Thyroid gland (tissue), 4 donors: Measurements from ENCODE around the gene PTCD3. TPM values are rescaled to one million over a fixed set of nuclear protein-coding genes. Genes with fewer than 3 reads are reported as not detected.

Experiments
- DNase-seq, 2 donors: peaks; one replicate each; pipeline ENCODE4 v3.0.0-alpha.2; 2019
- H3K27ac ChIP-seq, 3 donors: fragments of 200-600 bp; sonication (generic); 1 replicate in 2 of 3; 2 replicates in 1 of 3; pipeline ENCODE4 v1.5.1; 2016 to 2019; ENCODE audit warnings: mild to moderate bottlenecking in 1 of 3, moderate library complexity in 1 of 3
- H3K27me3 ChIP-seq: fragments of 200-600 bp; sonication (generic); one replicate; pipeline ENCODE4 v1.5.1; 2019
- H3K36me3 ChIP-seq, 2 donors: fragments of 200-600 bp; sonication (generic); one replicate each; pipeline ENCODE4 v1.5.1; 2016 to 2019
- H3K4me1 ChIP-seq, 2 donors: fragments of 200-600 bp; sonication (generic); one replicate each; pipeline ENCODE4 v1.5.1; 2017 to 2019
- H3K4me3 ChIP-seq, 3 donors: fragments of 200-600 bp; sonication (generic); replicated peaks in 1 of 3; 1 replicate in 2 of 3; 2 replicates in 1 of 3; pipeline ENCODE4 v1.5.1; 2016; ENCODE audit warnings: mild to moderate bottlenecking in 1 of 3
- H3K9me3 ChIP-seq: fragments of 200-600 bp; sonication (generic); one replicate; pipeline ENCODE4 v1.5.1; 2017
- CTCF ChIP-seq, 6 experiments: fragments of 200-600 bp in 3 of 6; fragments of 450-650 bp in 3 of 6; sonication (generic) in 3 of 6; IDR thresholded peaks; one replicate each; pipeline ENCODE4 v1.5.1; 2016 to 2019; ENCODE audit warnings: antibody characterized with exemption in 6 of 6, mild to moderate bottlenecking in 2 of 6, inconsistent platforms in 1 of 6, moderate library complexity in 1 of 6
- POLR2A ChIP-seq, 2 donors: fragments of 450-650 bp; IDR thresholded peaks; one replicate each; pipeline ENCODE4 v1.6.1; 2017; ENCODE audit warnings: antibody characterized with exemption in 2 of 2, mild to moderate bottlenecking in 2 of 2, moderate library complexity in 1 of 2
- WGBS, 2 donors: methylation state at CpG; one replicate each; pipeline ENCODE4 v1.1.5; 2017; 5-methylcytosine and 5-hydroxymethylcytosine counted together
- intact Hi-C: fragments of 100-400 bp; cut with DNase I; formaldehyde crosslinking; loops from one replicate; pipeline ENCODE4 v1.15.1; 2023
- total RNA-seq, 4 donors: library from RNA; depleted of rRNA; stranded (reverse); fragments of >200 nt; gene quantifications; one replicate each; pipeline ENCODE4 v1.2.3, GENCODE V29; 2016

The PTCD3 gene
- total RNA-seq, 4 donors from 2014 or later = 91.4 to 522 (median 160) TPM

- Histone ChIP-seq H3K27ac (peak overlapping the region in 1 of 3 donors; percentile 31), H3K36me3 (peaks cover 0 to under 1% of the 10 kb centered on the region in 2 donors), H3K4me1 (peaks cover 16 to 30% of the 10 kb centered on the region in 2 donors), H3K9me3 (no peaks in the 10 kb centered on the region), H3K4me3 (no peak overlapping the region), H3K27me3 (no peaks in the 10 kb centered on the region)
- intact Hi-C loops = loop anchor here (2.0 to 5.0 kb wide), 2 partner anchors 193 to 253 kb away; partner anchors contain the start of gene ST3GAL5
- DNase-seq = peak; percentile 82 to 87
- WGBS, 2 donors = 50 to 51% methylated on average over 14 of the region's 14 CpGs
- TF ChIP-seq CTCF (IDR thresholded peaks at IDR 0.05) (peak; percentile 74 to 85 (median 80)), POLR2A (IDR thresholded peaks at IDR 0.05) (no peak)
Observed at GRCh38 chr2:86079981-86080911, 25.8 kb upstream of the PTCD3 start.

GRCh38 chr2:86081724-86082123, 24.3 kb upstream of the PTCD3 start:
- no peaks in the 10 kb centered on the region for H3K9me3 ChIP-seq
- WGBS, 2 donors = 95 to 96% methylated on average over 4 of the region's 4 CpGs
- intact Hi-C loops = loop anchor here (2.0 kb wide), 1 partner anchor 255 kb away; no protein-coding TSS in a partner anchor
- no peak overlapping the region for H3K27ac ChIP-seq
- DNase-seq = no peak
- H3K27me3 ChIP-seq = no peaks in the 10 kb centered on the region
- peaks cover 3 to 15% of the 10 kb centered on the region in 2 donors for H3K4me1 ChIP-seq
- H3K4me3 ChIP-seq = no peak overlapping the region
- no peak for TF ChIP-seq CTCF (IDR thresholded peaks at IDR 0.05)
- TF ChIP-seq POLR2A (IDR thresholded peaks at IDR 0.05) = no peak
- peaks cover 5 to 6% of the 10 kb centered on the region in 2 donors for H3K36me3 ChIP-seq

- no peak for DNase-seq
- TF ChIP-seq POLR2A (IDR thresholded peaks at IDR 0.05) = no peak
- no peak for TF ChIP-seq CTCF (IDR thresholded peaks at IDR 0.05)
- Histone ChIP-seq H3K27me3 (no peaks in the 10 kb centered on the region), H3K4me3 (no peak overlapping the region), H3K27ac (no peak overlapping the region), H3K4me1 (peaks cover 3 to 13% of the 10 kb centered on the region in 2 donors), H3K36me3 (peaks cover 5 to 15% of the 10 kb centered on the region in 2 donors), H3K9me3 (no peaks in the 10 kb centered on the region)
- 93 to 96% methylated on average over 5 of the region's 5 CpGs for WGBS, 2 donors
- intact Hi-C loops = no loop called here
Observed at GRCh38 chr2:86082756-86083155, 23.3 kb upstream of the PTCD3 start.

GRCh38 chr2:86087936-86088850, 17.8 kb upstream of the PTCD3 start:
- no peak overlapping the region for H3K4me3 ChIP-seq
- H3K27me3 ChIP-seq = no peaks in the 10 kb centered on the region
- H3K36me3 ChIP-seq = peaks cover 30 to 31% of the 10 kb centered on the region in 2 donors
- H3K27ac ChIP-seq = no peak overlapping the region
- intact Hi-C loops = no loop called here
- TF ChIP-seq POLR2A (IDR thresholded peaks at IDR 0.05) = no peak
- peak in 1 of 6 experiments; percentile 20 for TF ChIP-seq CTCF (IDR thresholded peaks at IDR 0.05)
- 78 to 79% methylated on average over 14 of the region's 14 CpGs for WGBS, 2 donors
- no peaks in the 10 kb centered on the region for H3K9me3 ChIP-seq
- no peaks in the 10 kb centered on the region for H3K4me1 ChIP-seq
- DNase-seq = no peak
